IMR-90 (cell line): ENCODE data around the gene AXIN1.
"Not testable (repeated sequence)": the region's sequence is repeated elsewhere in the genome, so short reads cannot be mapped to it uniquely, and the experiment has no call there.

Experiments
- BHLHE40 ChIP-seq: fragments of 150-350 bp; IDR thresholded peaks from 2 replicates; pipeline ENCODE4 v1.6.1; 2016; ENCODE audit warnings: mild to moderate bottlenecking, low read depth, low read length
- CTCF ChIP-seq: conservative IDR thresholded peaks from 2 replicates; pipeline ENCODE4 v1.5.1; 2012; ENCODE audit warnings: mild to moderate bottlenecking, low read depth, low read length, improper control_type of control experiment
- MAFK ChIP-seq: IDR thresholded peaks from 2 replicates; pipeline ENCODE4 v1.6.1; 2012; ENCODE audit warnings: low read depth, low read length, improper control_type of control experiment
- POLR2A ChIP-seq: IDR thresholded peaks from 2 replicates; pipeline ENCODE4 v1.6.1; 2012; ENCODE audit warnings: mild to moderate bottlenecking, low read depth, low read length
- RAD21 ChIP-seq: IDR thresholded peaks from 2 replicates; pipeline ENCODE4 v1.6.1; 2012; ENCODE audit warnings: low read length, improper control_type of control experiment
- RFX5 ChIP-seq: IDR thresholded peaks from 2 replicates; pipeline ENCODE4 v1.8.0; 2012; ENCODE audit warnings: low read depth, mild to moderate bottlenecking, low read length, moderate library complexity
- USF2 ChIP-seq: fragments of 150-350 bp; IDR thresholded peaks from 2 replicates; pipeline ENCODE4 v1.6.1; 2017; ENCODE audit warnings: mild to moderate bottlenecking, antibody characterized with exemption, low read length, low read depth

GRCh38 chr16:387761-388666 is 35.5 kb upstream of the AXIN1 start:
- not testable (repeated sequence) for TF ChIP-seq CTCF, RAD21, MAFK, USF2, POLR2A, RFX5, BHLHE40
